GM12801 (cell line): Measurements from ENCODE around the gene PYDC1.

Source experiments
- TF ChIP-seq, protein P1 (sequence below): IDR thresholded peaks from one replicate; pipeline ENCODE4 v1.5.1; 2011; ENCODE audit warnings: control low read depth; ENCODE audit not compliant: insufficient read length; ENCODE audit errors: extremely low read depth

PYDC1 gene

DNA sequence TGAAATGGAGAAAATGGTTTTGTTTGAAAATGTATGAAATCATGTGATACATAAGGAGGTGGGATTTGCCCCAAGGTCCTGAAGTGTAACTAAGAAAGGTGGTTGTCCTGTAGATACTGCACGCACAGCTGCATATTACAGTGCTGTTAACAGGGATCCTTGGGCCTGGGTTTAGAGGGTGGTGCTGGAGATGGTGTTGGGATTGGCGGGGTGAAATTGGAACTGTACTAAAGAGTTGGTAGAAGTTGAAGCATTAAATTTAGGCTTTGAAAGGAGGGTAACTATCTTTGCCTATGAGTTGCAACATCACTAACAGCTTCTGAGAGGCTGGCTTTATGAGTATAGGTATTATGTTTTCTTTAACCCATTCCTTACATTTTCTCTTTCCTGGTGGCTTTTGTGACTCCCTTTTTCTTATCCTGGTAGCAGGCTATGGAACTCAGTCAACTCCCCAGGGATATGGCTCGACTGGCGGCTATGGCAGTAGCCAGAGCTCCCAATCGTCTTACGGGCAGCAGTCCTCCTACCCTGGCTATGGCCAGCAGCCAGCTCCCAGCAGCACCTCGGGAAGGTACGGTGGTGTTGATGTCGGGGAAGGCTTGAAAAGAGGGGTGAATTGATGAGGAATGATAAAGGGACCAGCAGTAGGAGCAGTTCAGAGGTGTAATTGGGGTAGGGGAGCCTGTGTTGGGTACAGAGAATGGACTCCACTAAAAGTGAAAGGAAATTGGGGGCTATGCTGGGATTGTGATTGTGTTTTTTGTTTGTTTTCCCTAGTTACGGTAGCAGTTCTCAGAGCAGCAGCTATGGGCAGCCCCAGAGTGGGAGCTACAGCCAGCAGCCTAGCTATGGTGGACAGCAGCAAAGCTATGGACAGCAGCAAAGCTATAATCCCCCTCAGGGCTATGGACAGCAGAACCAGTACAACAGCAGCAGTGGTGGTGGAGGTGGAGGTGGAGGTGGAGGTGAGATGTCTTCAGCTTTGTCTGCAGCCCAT, 33.2 kb downstream of the PYDC1 start:
- TF ChIP-seq, protein P1, sequence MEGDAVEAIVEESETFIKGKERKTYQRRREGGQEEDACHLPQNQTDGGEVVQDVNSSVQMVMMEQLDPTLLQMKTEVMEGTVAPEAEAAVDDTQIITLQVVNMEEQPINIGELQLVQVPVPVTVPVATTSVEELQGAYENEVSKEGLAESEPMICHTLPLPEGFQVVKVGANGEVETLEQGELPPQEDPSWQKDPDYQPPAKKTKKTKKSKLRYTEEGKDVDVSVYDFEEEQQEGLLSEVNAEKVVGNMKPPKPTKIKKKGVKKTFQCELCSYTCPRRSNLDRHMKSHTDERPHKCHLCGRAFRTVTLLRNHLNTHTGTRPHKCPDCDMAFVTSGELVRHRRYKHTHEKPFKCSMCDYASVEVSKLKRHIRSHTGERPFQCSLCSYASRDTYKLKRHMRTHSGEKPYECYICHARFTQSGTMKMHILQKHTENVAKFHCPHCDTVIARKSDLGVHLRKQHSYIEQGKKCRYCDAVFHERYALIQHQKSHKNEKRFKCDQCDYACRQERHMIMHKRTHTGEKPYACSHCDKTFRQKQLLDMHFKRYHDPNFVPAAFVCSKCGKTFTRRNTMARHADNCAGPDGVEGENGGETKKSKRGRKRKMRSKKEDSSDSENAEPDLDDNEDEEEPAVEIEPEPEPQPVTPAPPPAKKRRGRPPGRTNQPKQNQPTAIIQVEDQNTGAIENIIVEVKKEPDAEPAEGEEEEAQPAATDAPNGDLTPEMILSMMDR: no peak

DNA sequence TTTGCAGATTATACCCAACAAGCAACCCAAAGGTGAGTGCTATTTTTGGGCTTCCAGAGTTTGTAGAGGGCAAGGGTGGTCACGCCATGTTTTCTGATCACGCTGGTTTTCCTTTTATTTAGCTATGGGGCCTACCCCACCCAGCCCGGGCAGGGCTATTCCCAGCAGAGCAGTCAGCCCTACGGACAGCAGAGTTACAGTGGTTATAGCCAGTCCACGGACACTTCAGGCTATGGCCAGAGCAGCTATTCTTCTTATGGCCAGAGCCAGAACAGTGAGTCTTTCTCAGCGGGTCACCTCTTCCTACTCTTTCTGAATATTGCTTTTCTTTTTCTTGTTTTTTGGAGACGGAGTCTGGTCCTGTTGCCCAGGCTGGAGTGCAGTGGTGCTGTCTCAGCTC, 34.5 kb downstream of the PYDC1 start:
- TF ChIP-seq, protein P1: no peak

GRCh38 chr16:31181102-31181830, 35.7 kb downstream of the PYDC1 start:
- TF ChIP-seq, protein P1: no peak

GRCh38 chr16:31179747-31180459, 37.0 kb downstream of the PYDC1 start, which contains the start of gene FUS:
FUS (plus strand) TSS chr16:31180139; CDS start chr16:31180215, 76 bp downstream.
- TF ChIP-seq, protein P1: no peak

DNA sequence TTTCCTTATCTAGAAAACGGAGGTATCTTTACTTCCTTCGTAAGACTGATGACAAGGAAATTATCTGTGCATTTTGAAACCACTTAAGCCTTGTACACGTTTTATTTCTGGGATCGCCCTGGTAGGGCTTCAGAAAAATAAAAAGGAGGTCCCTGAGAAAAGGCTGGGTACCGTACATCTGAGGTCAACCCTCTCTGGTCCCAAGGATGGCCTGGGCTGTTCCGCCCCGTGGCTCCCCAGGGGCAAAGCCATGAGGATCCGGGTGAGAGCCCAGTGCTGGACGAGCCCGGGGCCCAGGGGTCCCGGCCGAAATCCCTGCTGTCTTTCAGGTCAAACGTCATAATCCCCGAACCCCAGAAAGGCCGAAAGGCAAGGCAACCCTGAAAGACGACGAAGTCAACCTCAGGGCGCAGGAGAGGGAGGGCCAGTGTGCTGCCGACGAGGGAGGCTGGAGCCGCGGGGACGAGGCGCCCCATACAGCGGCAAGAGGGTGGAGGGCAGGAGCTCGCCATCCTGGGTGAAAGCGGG, 37.7 kb downstream of the PYDC1 start:
- TF ChIP-seq, protein P1: no peak

DNA sequence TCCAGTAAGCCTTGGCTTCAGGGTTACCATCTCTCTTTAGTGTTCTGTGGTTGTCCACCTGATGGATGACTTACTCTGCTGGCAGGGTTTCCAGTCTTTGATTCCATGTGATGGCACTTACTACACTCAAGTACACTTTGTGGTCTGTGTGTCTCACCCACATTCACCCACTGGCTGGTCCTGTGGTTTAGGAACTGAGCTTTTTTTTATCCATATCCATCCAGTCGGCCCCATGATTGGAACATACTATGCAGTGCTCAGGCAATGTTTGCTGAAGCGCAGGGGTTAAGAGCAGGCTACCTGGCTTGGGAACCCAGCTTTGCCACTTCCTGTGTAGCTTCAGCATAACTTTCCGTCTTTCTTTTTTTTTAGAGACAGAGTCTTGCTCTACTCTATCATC, 39.8 kb downstream of the PYDC1 start:
- TF ChIP-seq, protein P1: no peak
